ENCODE data around the gene TMEM87B. TPM values are rescaled to one million over a fixed set of nuclear protein-coding genes. Genes with fewer than 3 reads are reported as not detected.

TMEM87B gene
- total and polyA plus RNA-seq, 10 of the 15 experiments (the other 5 are each of a cell fraction or from before 2014, with no cell fraction given) = 5.7 to 20.6 (median 12.3) TPM

DNA sequence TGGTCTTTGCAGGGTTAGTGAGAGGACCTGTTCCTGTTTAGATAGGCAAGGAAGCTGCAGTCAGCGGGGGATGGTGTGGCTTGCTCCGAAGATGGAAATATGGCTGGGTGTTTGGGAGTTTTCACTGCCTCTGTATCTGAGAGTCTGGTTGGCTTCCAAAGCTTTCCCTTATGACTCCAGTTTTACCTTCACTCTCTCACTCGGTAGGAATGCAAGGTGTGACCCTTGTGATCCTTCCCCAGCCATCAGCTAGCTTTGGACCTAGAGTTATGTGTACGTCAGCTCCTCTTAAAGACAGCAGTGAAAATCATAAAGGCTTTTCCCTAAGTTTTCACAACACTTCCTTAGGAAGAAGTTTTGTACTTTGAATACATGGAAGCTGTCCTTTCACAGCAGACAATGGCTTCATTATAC lies 35.5 kb upstream of the TMEM87B start:
- Histone ChIP-seq H3K36me3 (ENCODE audit: control insufficient read depth in 2 of 2, insufficient read depth in 2 of 2, low read length in 1 of 2) (no peaks in the 10 kb centered on the region), H3K79me2 (ENCODE audit: control insufficient read depth, insufficient read depth, low read length) (no peaks in the 10 kb centered on the region), H3K4me1 (ENCODE audit: control insufficient read depth, insufficient read depth, low read length) (no peaks in the 10 kb centered on the region), H3K9ac (ENCODE audit: control insufficient read depth, insufficient read depth, low read length) (no peak overlapping the region), H3K27ac (ENCODE audit: control insufficient read depth, insufficient read depth) (no peak overlapping the region), H4K20me1 (ENCODE audit: control insufficient read depth, insufficient read depth) (no peaks in the 10 kb centered on the region), H3K27me3 (replicated peaks in 1 of 2; ENCODE audit: control insufficient read depth in 2 of 2, insufficient read depth in 2 of 2, low read length in 1 of 2) (no peaks in the 10 kb centered on the region), H3K4me3 (no peak overlapping the region), H2AFZ (ENCODE audit: control insufficient read depth, low read depth, low read length) (no peak overlapping the region), H3K9me3 (replicated peaks; ENCODE audit: control insufficient read depth, insufficient read depth, low read length) (no peaks in the 10 kb centered on the region), H3K4me2 (ENCODE audit: control insufficient read depth, insufficient read depth) (no peak overlapping the region)
- RAD21 ChIA-PET (ENCODE audit: unreplicated experiment) = no interaction called here
- POLR2A ChIA-PET = no interaction called here
- in situ Hi-C loops (cut with MboI) = no loop called here
- SMC1A ChIA-PET (ENCODE audit: uncharacterized antibody, unreplicated experiment) = interaction anchor here (0.6 to 1.5 kb wide), 2 partner anchors 16 to 19 kb away, joined by 3 read pairs; no protein-coding TSS in a partner anchor
- CTCF ChIA-PET = interaction anchor here (0.5 to 2.0 kb wide), 3 partner anchors 18 to 461 kb away, joined by 3 to 5 read pairs (median 3); no protein-coding TSS in a partner anchor
- FAIRE-seq (no peak), ATAC-seq (no peak), DNase-seq (ENCODE audit: low read depth, low spot score) (no peak)
- TF ChIP-seq TBL1XR1 (IDR thresholded peaks at IDR 0.05; ENCODE audit: low read depth, low read length) (no peak), SMARCA5 (IDR thresholded peaks at IDR 0.05) (no peak), CHD2 (IDR thresholded peaks at IDR 0.05; ENCODE audit: borderline replicate concordance, low read depth, low read length) (no peak), RCOR1 (conservative IDR thresholded peaks at IDR 0.05; ENCODE audit: low read depth, low read length) (no peak), MTA3 (IDR thresholded peaks at IDR 0.05; ENCODE audit: borderline replicate concordance, low read length) (no peak), KDM1A (IDR thresholded peaks at IDR 0.05; ENCODE audit: borderline replicate concordance) (no peak), LARP7 (IDR thresholded peaks at IDR 0.05) (no peak), CBFB (IDR thresholded peaks at IDR 0.05; ENCODE audit: low read depth) (no peak)
- no TSS peak for BruUV-seq (replicated peaks)
- 42% methylated on average over 4 of the region's 4 CpGs for WGBS (ENCODE audit: insufficient coverage, insufficient replicate concordance, low lambda C conversion rate, missing lambda C conversion rate)
- intact Hi-C loops (cut with micrococcal nuclease; ENCODE audit: unreplicated experiment) = no loop called here

GRCh38 chr2:112020561-112020960 lies 34.5 kb upstream of the TMEM87B start:
- intact Hi-C loops (cut with micrococcal nuclease; ENCODE audit: unreplicated experiment) (no loop called here), in situ Hi-C loops (cut with MboI) (no loop called here)
- POLR2A ChIA-PET = no interaction called here
- 71% methylated on average over 3 of the region's 3 CpGs for WGBS (ENCODE audit: insufficient coverage, insufficient replicate concordance, low lambda C conversion rate, missing lambda C conversion rate)
- no peak for DNase-seq (ENCODE audit: low read depth, low spot score)
- BruUV-seq (replicated peaks) = no TSS peak
- RAD21 ChIA-PET (ENCODE audit: unreplicated experiment) = interaction anchor here (0.7 kb wide), 1 partner anchor 14 kb away, joined by 3 read pairs; no protein-coding TSS in a partner anchor
- Histone ChIP-seq H3K9ac (ENCODE audit: control insufficient read depth, insufficient read depth, low read length) (no peak overlapping the region), H3K36me3 (ENCODE audit: control insufficient read depth in 2 of 2, insufficient read depth in 2 of 2, low read length in 1 of 2) (no peaks in the 10 kb centered on the region), H3K27ac (ENCODE audit: control insufficient read depth, insufficient read depth) (no peak overlapping the region), H3K9me3 (replicated peaks; ENCODE audit: control insufficient read depth, insufficient read depth, low read length) (no peaks in the 10 kb centered on the region), H3K4me3 (no peak overlapping the region), H3K27me3 (replicated peaks in 1 of 2; ENCODE audit: control insufficient read depth in 2 of 2, insufficient read depth in 2 of 2, low read length in 1 of 2) (no peaks in the 10 kb centered on the region), H3K4me1 (ENCODE audit: control insufficient read depth, insufficient read depth, low read length) (no peaks in the 10 kb centered on the region), H3K4me2 (ENCODE audit: control insufficient read depth, insufficient read depth) (no peak overlapping the region), H4K20me1 (ENCODE audit: control insufficient read depth, insufficient read depth) (no peaks in the 10 kb centered on the region), H3K79me2 (ENCODE audit: control insufficient read depth, insufficient read depth, low read length) (no peaks in the 10 kb centered on the region), H2AFZ (ENCODE audit: control insufficient read depth, low read depth, low read length) (no peak overlapping the region)
- SMC1A ChIA-PET (ENCODE audit: uncharacterized antibody, unreplicated experiment) = no interaction called here
- no peak for ATAC-seq
- no peak for FAIRE-seq
- CTCF ChIA-PET = interaction anchor here (2.0 kb wide), 1 partner anchor 133 kb away, joined by 5 read pairs; no protein-coding TSS in a partner anchor
- TF ChIP-seq SRF (IDR thresholded peaks at IDR 0.05; ENCODE audit: low read depth in 2 of 2, low read length in 2 of 2) (no peak), MYC (IDR thresholded peaks at IDR 0.05; ENCODE audit: insufficient read depth, insufficient read length, insufficient replicate concordance, low read length, severe bottlenecking) (no peak), SIN3A (IDR thresholded peaks at IDR 0.05; ENCODE audit: low read depth, low read length) (no peak), NFXL1 (IDR thresholded peaks at IDR 0.05; ENCODE audit: borderline replicate concordance) (no peak), ATF3 (IDR thresholded peaks at IDR 0.05; ENCODE audit: borderline replicate concordance, extremely low read depth, low read depth, low read length) (no peak)
- TF ChIP-seq, protein P1, sequence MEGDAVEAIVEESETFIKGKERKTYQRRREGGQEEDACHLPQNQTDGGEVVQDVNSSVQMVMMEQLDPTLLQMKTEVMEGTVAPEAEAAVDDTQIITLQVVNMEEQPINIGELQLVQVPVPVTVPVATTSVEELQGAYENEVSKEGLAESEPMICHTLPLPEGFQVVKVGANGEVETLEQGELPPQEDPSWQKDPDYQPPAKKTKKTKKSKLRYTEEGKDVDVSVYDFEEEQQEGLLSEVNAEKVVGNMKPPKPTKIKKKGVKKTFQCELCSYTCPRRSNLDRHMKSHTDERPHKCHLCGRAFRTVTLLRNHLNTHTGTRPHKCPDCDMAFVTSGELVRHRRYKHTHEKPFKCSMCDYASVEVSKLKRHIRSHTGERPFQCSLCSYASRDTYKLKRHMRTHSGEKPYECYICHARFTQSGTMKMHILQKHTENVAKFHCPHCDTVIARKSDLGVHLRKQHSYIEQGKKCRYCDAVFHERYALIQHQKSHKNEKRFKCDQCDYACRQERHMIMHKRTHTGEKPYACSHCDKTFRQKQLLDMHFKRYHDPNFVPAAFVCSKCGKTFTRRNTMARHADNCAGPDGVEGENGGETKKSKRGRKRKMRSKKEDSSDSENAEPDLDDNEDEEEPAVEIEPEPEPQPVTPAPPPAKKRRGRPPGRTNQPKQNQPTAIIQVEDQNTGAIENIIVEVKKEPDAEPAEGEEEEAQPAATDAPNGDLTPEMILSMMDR (IDR thresholded peaks at IDR 0.05 in 2 of 3, conservative IDR thresholded peaks at IDR 0.05 in 1 of 3; ENCODE audit: control insufficient read depth in 2 of 3, extremely low read depth in 1 of 3, insufficient read depth in 1 of 3, low read depth in 3 of 3, low read length in 3 of 3) = no peak
- TF ChIP-seq, protein P2, sequence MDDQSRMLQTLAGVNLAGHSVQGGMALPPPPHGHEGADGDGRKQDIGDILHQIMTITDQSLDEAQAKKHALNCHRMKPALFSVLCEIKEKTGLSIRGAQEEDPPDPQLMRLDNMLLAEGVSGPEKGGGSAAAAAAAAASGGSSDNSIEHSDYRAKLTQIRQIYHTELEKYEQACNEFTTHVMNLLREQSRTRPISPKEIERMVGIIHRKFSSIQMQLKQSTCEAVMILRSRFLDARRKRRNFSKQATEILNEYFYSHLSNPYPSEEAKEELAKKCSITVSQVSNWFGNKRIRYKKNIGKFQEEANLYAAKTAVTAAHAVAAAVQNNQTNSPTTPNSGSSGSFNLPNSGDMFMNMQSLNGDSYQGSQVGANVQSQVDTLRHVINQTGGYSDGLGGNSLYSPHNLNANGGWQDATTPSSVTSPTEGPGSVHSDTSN (IDR thresholded peaks at IDR 0.05; ENCODE audit: insufficient replicate concordance, low read depth, low read length) = no peak
